T-helper 1 cell (primary cell): ENCODE data around the gene SLC8A1.

Source experiments
- DNase-seq, 5 donors: peaks; one replicate each; pipeline ENCODE4 v3.0.0-alpha.2; 2012 to 2020

The SLC8A1 gene

GRCh38 chr2:40419364-40419762, 32.5 kb downstream of the SLC8A1 start:
- no peak for DNase-seq

- no peak for DNase-seq
Measured at GRCh38 chr2:40418614-40419363, 33.1 kb downstream of the SLC8A1 start.

- no peak for DNase-seq
Measured at GRCh38 chr2:40416486-40416885, 35.4 kb downstream of the SLC8A1 start.

- no peak for DNase-seq
Measured at GRCh38 chr2:40415391-40415790, 36.5 kb downstream of the SLC8A1 start.

GRCh38 chr2:40412456-40412855, 39.4 kb downstream of the SLC8A1 start:
- no peak for DNase-seq

GRCh38 chr2:40410695-40411094, 41.2 kb downstream of the SLC8A1 start:
- no peak for DNase-seq

GRCh38 chr2:40409734-40410133, 42.2 kb downstream of the SLC8A1 start:
- no peak for DNase-seq

- no peak for DNase-seq
Measured at GRCh38 chr2:40406485-40407289, 45.2 kb downstream of the SLC8A1 start.

GRCh38 chr2:40405465-40405864, 46.4 kb downstream of the SLC8A1 start:
- no peak for DNase-seq

- no peak for DNase-seq
Measured at GRCh38 chr2:40404517-40404916, 47.4 kb downstream of the SLC8A1 start.

GRCh38 chr2:40403233-40403836, 48.6 kb downstream of the SLC8A1 start:
- DNase-seq, result no peak

- no peak for DNase-seq
Measured at GRCh38 chr2:40401896-40402295, 50.0 kb downstream of the SLC8A1 start.

- DNase-seq, result no peak
Measured at GRCh38 chr2:40400336-40400953, 51.4 kb downstream of the SLC8A1 start.

GRCh38 chr2:40397765-40398164, 54.1 kb downstream of the SLC8A1 start:
- DNase-seq, result no peak

- DNase-seq, result no peak
Measured at GRCh38 chr2:40396124-40396523, 55.8 kb downstream of the SLC8A1 start.

GRCh38 chr2:40395169-40396073, 56.5 kb downstream of the SLC8A1 start:
- DNase-seq, result no peak

GRCh38 chr2:40394597-40394996, 57.3 kb downstream of the SLC8A1 start:
- DNase-seq, result no peak

- DNase-seq, result no peak
Measured at GRCh38 chr2:40394031-40394430, 57.9 kb downstream of the SLC8A1 start.

- no peak for DNase-seq
Measured at GRCh38 chr2:40388161-40388560, 63.7 kb downstream of the SLC8A1 start.

- no peak for DNase-seq
Measured at GRCh38 chr2:40386177-40386576, 65.7 kb downstream of the SLC8A1 start.

- DNase-seq, result no peak
Measured at GRCh38 chr2:40384714-40385113, 67.2 kb downstream of the SLC8A1 start.

GRCh38 chr2:40384233-40384632, 67.7 kb downstream of the SLC8A1 start:
- no peak for DNase-seq
